Dedifferentiated amniotic fluid mesenchymal stem cell (primary cell): ENCODE measurements around the gene IFIT5.
"Not testable (repeated sequence)": the region's sequence is repeated elsewhere in the genome, so short reads cannot be mapped to it uniquely, and the experiment has no call there.

ENCODE experiments used
- DNase-seq: peaks from one replicate; pipeline ENCODE4 v3.0.0-alpha.2; 2016; ENCODE audit errors: extremely low spot score

The IFIT5 gene

GRCh38 chr10:89431977-89432376, 17.6 kb downstream of the IFIT5 start:
- no peak for DNase-seq

- no peak for DNase-seq
These were observed 24.2 kb downstream of the IFIT5 start for GRCh38 chr10:89438525-89438924.

- no peak for DNase-seq
These were observed 26.1 kb downstream of the IFIT5 start for GRCh38 chr10:89440226-89441009.

- no peak for DNase-seq
These were observed 27.9 kb downstream of the IFIT5 start for GRCh38 chr10:89442289-89442688.

GRCh38 chr10:89444819-89445218, 30.5 kb downstream of the IFIT5 start:
- not testable (repeated sequence) for DNase-seq

GRCh38 chr10:89450901-89451300, 36.5 kb downstream of the IFIT5 start:
- no peak for DNase-seq

- no peak for DNase-seq
These were observed 37.8 kb downstream of the IFIT5 start for GRCh38 chr10:89452193-89452592.

- DNase-seq: no peak
These were observed 40.4 kb downstream of the IFIT5 start for GRCh38 chr10:89454561-89455347.

GRCh38 chr10:89458291-89458690, 43.9 kb downstream of the IFIT5 start:
- peak; percentile 45 for DNase-seq

- no peak for DNase-seq
These were observed 44.4 kb downstream of the IFIT5 start for GRCh38 chr10:89458784-89459183.

GRCh38 chr10:89463846-89464537, 49.6 kb downstream of the IFIT5 start:
- no peak for DNase-seq

GRCh38 chr10:89465196-89465595, 50.8 kb downstream of the IFIT5 start:
- DNase-seq: no peak

- peak; percentile 23 for DNase-seq
These were observed 52.2 kb downstream of the IFIT5 start for GRCh38 chr10:89466599-89467035.

- DNase-seq: no peak
These were observed 54.0 kb downstream of the IFIT5 start for GRCh38 chr10:89468191-89468965.

GRCh38 chr10:89469517-89469916, 55.1 kb downstream of the IFIT5 start:
- no peak for DNase-seq
